ENCODE data around the gene WHRN. TPM values are rescaled to one million over a fixed set of nuclear protein-coding genes. Genes with fewer than 3 reads are reported as not detected.

Gene WHRN
- total and polyA plus RNA-seq, 2 experiments from 2014 or later = 8.3 to 8.9 TPM

DNA sequence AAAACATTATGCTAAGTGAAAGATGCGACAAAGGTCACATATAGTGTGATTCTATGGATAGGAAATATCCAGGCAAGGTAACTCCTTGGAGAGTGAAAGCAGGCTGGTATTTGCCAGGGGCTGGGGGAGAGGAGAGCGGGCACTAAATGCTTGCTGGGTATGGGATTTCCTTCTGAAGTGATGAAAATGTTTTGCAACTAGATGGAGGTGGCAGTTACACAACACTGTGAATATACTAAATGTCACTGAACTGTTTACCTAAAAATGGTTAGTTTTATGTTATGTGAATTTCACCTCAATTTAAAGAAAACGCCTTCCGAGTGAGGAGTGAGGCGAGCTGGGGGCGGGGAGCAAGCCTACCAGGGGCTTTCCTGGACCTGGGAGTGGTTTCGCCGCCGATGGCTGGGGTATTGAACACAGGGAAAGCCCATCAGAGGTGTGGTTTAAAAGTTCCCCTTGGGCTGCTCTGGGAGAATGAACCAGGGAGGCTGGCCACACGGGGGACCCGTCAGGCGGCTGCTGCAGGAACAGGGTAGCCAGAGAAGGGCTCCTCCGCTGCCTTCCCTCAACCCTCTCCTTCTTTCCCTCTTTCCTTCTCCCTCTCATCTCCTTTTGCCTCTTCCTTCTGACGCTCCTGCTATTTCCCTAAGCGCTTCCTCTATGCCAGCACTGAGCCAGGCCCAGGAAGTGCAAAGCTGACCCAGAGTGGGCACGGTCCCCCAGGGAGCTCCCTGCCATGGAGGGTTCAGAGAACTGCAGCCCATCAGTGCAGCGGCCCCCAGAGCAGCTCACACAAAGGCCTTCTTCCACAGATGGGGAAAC, 122.4 kb downstream of the WHRN start (continued):
- TF ChIP-seq ZNF462 (CRISPR knock-in tag; IDR thresholded peaks at IDR 0.05) (no peak), CREB1 (CRISPR knock-in tag; IDR thresholded peaks at IDR 0.05; ENCODE audit: low read depth) (no peak)

- H3K27me3 Mint-ChIP-seq (ENCODE audit: insufficient read depth, low read depth, poor library complexity) = peaks cover 11% of the 10 kb centered on the region
Measured at GRCh38 chr9:114378883-114379282, 126.4 kb downstream of the WHRN start.

More at GRCh38 chr9:114378883-114379282, 126.4 kb downstream of the WHRN start:
- H3F3A ChIP-seq (replicated peaks; ENCODE audit: low read depth) = peaks cover 4% of the 10 kb centered on the region; the same call in 1 of the 2 replicates
- no peaks in the 10 kb centered on the region for H3K36me3 ChIP-seq (ENCODE audit: insufficient read depth)
- H3K79me2 ChIP-seq (replicated peaks; ENCODE audit: insufficient read depth) = no peaks in the 10 kb centered on the region; the same call in 1 of the 2 replicates
- H3K36me3 Mint-ChIP-seq (ENCODE audit: low read depth) = peaks cover 54% of the 10 kb centered on the region
- H3K4me3 ChIP-seq = no peak overlapping the region
- H3K4me2 ChIP-seq = no peak overlapping the region
- H3K9me2 ChIP-seq (ENCODE audit: insufficient read depth) = no peaks in the 10 kb centered on the region
- no peak overlapping the region for H3K27ac ChIP-seq (ENCODE audit: low read depth)
- TF ChIP-seq NANOG (IDR thresholded peaks at IDR 0.05; ENCODE audit: borderline replicate concordance) (no peak), CREB1 (CRISPR knock-in tag; IDR thresholded peaks at IDR 0.05; ENCODE audit: low read depth) (no peak)
- TF ChIP-seq, protein P1, sequence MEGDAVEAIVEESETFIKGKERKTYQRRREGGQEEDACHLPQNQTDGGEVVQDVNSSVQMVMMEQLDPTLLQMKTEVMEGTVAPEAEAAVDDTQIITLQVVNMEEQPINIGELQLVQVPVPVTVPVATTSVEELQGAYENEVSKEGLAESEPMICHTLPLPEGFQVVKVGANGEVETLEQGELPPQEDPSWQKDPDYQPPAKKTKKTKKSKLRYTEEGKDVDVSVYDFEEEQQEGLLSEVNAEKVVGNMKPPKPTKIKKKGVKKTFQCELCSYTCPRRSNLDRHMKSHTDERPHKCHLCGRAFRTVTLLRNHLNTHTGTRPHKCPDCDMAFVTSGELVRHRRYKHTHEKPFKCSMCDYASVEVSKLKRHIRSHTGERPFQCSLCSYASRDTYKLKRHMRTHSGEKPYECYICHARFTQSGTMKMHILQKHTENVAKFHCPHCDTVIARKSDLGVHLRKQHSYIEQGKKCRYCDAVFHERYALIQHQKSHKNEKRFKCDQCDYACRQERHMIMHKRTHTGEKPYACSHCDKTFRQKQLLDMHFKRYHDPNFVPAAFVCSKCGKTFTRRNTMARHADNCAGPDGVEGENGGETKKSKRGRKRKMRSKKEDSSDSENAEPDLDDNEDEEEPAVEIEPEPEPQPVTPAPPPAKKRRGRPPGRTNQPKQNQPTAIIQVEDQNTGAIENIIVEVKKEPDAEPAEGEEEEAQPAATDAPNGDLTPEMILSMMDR (conservative IDR thresholded peaks at IDR 0.05; ENCODE audit: low read depth in 2 of 2) = no peak; a peak in 2 of 4 replicates
- no peak overlapping the region for H3K4me3 Mint-ChIP-seq
- peaks cover 35% of the 10 kb centered on the region for H3K4me1 ChIP-seq (ENCODE audit: insufficient read depth)
- DNase-seq (ENCODE audit: low spot score) (no peak), ATAC-seq (no peak)
- H4K20me1 ChIP-seq (replicated peaks; ENCODE audit: insufficient read depth) = no peaks in the 10 kb centered on the region
- H3K9me3 Mint-ChIP-seq = no peaks in the 10 kb centered on the region
- H3K27ac Mint-ChIP-seq = no peak overlapping the region
- no peaks in the 10 kb centered on the region for H3K27me3 ChIP-seq (ENCODE audit: insufficient read depth)
- no peak overlapping the region for H2AFZ ChIP-seq
- H3K4me1 Mint-ChIP-seq = peaks cover 52% of the 10 kb centered on the region

Data from GM23338 (cell line).